SJSA1 (cell line): ENCODE results near the gene NADK2. TPM values are rescaled to one million over a fixed set of nuclear protein-coding genes. Genes with fewer than 3 reads are reported as not detected.

Experiments used
- DNase-seq, 2 experiments: peaks; one replicate each; pipeline ENCODE4 v3.0.0-alpha.2; 2015 to 2020; ENCODE audit warnings: low spot score in 2 of 2, low read depth in 1 of 2
- H3K27ac ChIP-seq: fragments of 250-450 bp; sonication (Bioruptor Pico); 2 replicates; pipeline ENCODE4 v1.5.1; 2020; ENCODE audit warnings: mild to moderate bottlenecking, moderate library complexity
- H3K27me3 ChIP-seq: fragments of 250-450 bp; sonication (Bioruptor Pico); replicated peaks from 2 replicates; pipeline ENCODE4 v1.5.1; 2020; ENCODE audit warnings: mild to moderate bottlenecking, moderate library complexity
- H3K36me3 ChIP-seq: fragments of 250-450 bp; sonication (Bioruptor Pico); 2 replicates; pipeline ENCODE4 v1.5.1; 2020; ENCODE audit warnings: mild to moderate bottlenecking
- H3K4me1 ChIP-seq: fragments of 250-450 bp; sonication (Bioruptor Pico); replicated peaks from 2 replicates; pipeline ENCODE4 v1.6.1; 2021; ENCODE audit warnings: mild to moderate bottlenecking
- H3K4me3 ChIP-seq: fragments of 250-450 bp; sonication (Bioruptor Pico); 2 replicates; pipeline ENCODE4 v1.5.1; 2020; ENCODE audit warnings: mild to moderate bottlenecking
- H3K9me3 ChIP-seq: fragments of 250-450 bp; sonication (Bioruptor Pico); replicated peaks from 2 replicates; pipeline ENCODE4 v1.5.1; 2020; ENCODE audit warnings: mild to moderate bottlenecking
- total RNA-seq: library from RNA; depleted of rRNA; stranded (reverse); fragments of >200 nt; shearing (Covaris generic); gene quantifications from 2 replicates; pipeline ENCODE4 v1.2.3, GENCODE V29; 2014

Gene NADK2
- total RNA-seq, 1 experiment from 2014 or later = 22.2 TPM

- Histone ChIP-seq H3K36me3 (0 out of 2 replicates have a peak, but pooled peaks cover 4% of the 10 kb centered on the region), H3K4me3 (no peak overlapping the region), H3K27me3 (no peaks in the 10 kb centered on the region), H3K4me1 (peaks cover 26% of the 10 kb centered on the region), H3K9me3 (peaks cover 9% of the 10 kb centered on the region; the same call in 1 of the 2 replicates), H3K27ac (no peak overlapping the region)
- DNase-seq = no peak
Measured at GRCh38 chr5:36239370-36240293, 2.1 kb downstream of the NADK2 start.

DNA sequence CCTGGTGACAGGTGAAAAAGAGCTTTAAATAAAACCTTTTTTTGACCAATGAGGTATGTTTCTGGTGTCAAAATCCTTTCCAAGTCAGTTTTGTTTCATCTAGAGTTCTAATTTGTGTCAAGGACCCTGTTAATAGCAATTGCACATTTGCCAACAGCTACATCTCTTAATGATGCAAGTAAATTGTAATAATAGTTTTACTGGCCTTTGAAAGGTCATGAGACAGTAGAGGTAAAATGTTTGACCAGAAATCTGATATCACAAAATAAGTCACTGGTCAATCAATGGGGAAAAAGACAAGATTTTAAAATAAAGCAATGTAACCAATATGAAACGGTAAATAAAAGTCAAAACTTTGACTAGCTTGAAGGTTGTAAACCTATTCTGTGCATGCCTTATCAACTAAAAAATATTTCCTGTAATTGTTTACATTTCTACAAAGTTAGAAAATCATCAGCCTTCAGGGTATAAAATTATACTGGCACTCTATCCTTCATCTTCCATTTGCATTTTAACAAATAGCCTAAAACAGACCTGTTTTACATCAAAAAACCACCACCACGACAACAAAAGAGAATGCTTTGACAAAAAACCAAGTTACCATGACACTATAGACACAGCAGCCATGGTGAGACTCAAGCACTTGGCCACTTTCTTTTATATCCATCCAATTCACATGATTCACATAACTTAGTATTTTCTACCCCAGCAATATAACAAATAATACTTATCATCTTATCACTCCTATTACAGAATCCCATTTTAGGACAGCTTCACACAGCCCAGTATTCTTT, 3.0 kb downstream of the NADK2 start:
- Histone ChIP-seq H3K27me3 (no peaks in the 10 kb centered on the region), H3K36me3 (0 out of 2 replicates have a peak, but pooled peaks cover 4% of the 10 kb centered on the region), H3K4me3 (no peak overlapping the region), H3K27ac (no peak overlapping the region), H3K4me1 (peaks cover 26% of the 10 kb centered on the region), H3K9me3 (peaks cover 9% of the 10 kb centered on the region; the same call in 1 of the 2 replicates)
- no peak for DNase-seq

- H3K27me3 ChIP-seq = no peaks in the 10 kb centered on the region
- H3K4me3 ChIP-seq = no peak overlapping the region
- peaks cover 24% of the 10 kb centered on the region for H3K4me1 ChIP-seq
- peaks cover 7% of the 10 kb centered on the region; the same call in 1 of the 2 replicates for H3K9me3 ChIP-seq
- DNase-seq = no peak
- 0 out of 2 replicates have a peak, but pooled peaks cover 4% of the 10 kb centered on the region for H3K36me3 ChIP-seq
- H3K27ac ChIP-seq = no peak overlapping the region
Measured at GRCh38 chr5:36237751-36238150, 4.0 kb downstream of the NADK2 start.

DNA sequence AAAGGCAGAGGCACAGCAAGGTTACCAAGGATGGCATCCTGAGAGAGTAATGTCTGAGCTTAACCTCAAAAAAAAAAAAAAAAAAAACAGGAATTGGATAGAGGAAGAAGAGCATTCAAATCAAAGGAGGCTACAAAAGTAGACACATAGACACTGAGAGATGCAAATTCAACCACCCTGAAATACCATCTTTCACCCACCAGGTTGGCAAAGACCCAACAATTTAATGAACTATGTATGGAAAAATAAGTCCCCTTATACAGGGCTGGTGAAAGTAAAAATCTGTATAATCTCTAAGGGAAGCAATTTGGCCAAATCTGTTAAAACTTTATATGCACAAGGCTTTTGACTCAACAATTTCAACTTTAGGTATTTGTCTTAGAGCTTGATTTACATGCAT, 4.9 kb downstream of the NADK2 start:
- Histone ChIP-seq H3K9me3 (peaks cover 4% of the 10 kb centered on the region; the same call in 1 of the 2 replicates), H3K27me3 (no peaks in the 10 kb centered on the region), H3K36me3 (0 out of 2 replicates have a peak, but pooled peaks cover 4% of the 10 kb centered on the region), H3K27ac (no peak overlapping the region), H3K4me3 (no peak overlapping the region), H3K4me1 (peaks cover 17% of the 10 kb centered on the region)
- no peak for DNase-seq

- DNase-seq = no peak
- no peak overlapping the region for H3K27ac ChIP-seq
- H3K4me1 ChIP-seq = no peaks in the 10 kb centered on the region
- no peaks in the 10 kb centered on the region for H3K9me3 ChIP-seq
- H3K4me3 ChIP-seq = no peak overlapping the region
- no peaks in the 10 kb centered on the region for H3K27me3 ChIP-seq
- H3K36me3 ChIP-seq = no peaks in the 10 kb centered on the region
Measured at GRCh38 chr5:36232533-36232932, 9.2 kb downstream of the NADK2 start.

- Histone ChIP-seq H3K36me3 (no peaks in the 10 kb centered on the region), H3K4me3 (no peak overlapping the region), H3K9me3 (no peaks in the 10 kb centered on the region), H3K27ac (no peak overlapping the region), H3K27me3 (no peaks in the 10 kb centered on the region), H3K4me1 (no peaks in the 10 kb centered on the region)
- DNase-seq = no peak
Measured at GRCh38 chr5:36230151-36230790, 11.5 kb downstream of the NADK2 start.

- Histone ChIP-seq H3K36me3 (no peaks in the 10 kb centered on the region), H3K9me3 (no peaks in the 10 kb centered on the region), H3K4me3 (no peak overlapping the region), H3K27ac (no peak overlapping the region), H3K4me1 (no peaks in the 10 kb centered on the region), H3K27me3 (no peaks in the 10 kb centered on the region)
- DNase-seq = no peak
Measured at GRCh38 chr5:36228505-36228904, 13.2 kb downstream of the NADK2 start.

DNA sequence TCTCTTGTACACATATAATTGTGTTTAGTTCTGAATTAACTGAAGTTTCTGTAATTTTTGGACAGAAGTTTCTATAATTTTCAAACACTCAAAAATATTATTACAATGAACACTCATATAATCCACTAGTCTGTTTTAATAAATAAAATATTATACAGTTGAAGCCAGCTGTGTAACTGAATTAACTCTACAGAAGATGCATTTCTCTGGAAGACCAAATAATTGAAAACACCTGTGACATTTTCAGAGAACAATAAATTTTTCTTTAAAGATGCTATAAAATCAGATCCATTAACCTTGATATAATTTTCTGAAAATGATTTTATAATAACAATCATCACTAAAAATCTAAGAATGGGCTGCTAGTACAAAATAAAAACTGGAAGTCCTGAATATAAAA, 14.7 kb downstream of the NADK2 start:
- Histone ChIP-seq H3K4me1 (no peaks in the 10 kb centered on the region), H3K27me3 (no peaks in the 10 kb centered on the region), H3K4me3 (no peak overlapping the region), H3K9me3 (no peaks in the 10 kb centered on the region), H3K27ac (no peak overlapping the region), H3K36me3 (no peaks in the 10 kb centered on the region)
- DNase-seq = no peak

DNA sequence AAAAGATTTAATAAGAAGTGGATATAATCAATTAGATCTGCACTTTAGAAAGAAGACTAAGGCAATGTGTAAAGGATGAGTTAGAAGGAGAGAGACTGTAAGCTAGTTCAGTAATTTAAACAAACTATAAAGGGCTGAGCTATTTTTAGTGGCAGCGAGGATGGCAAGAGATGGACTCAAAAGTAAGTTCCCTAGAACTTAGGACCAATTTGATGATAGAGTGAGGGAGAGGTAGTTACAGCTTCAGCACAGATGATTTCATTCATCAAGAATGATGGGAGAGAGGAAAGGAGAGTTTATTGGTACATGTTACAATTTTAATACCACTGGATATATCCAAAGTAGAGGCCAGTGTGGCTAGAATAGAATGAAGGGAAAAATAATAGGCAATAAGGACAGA, 19.1 kb downstream of the NADK2 start:
- Histone ChIP-seq H3K9me3 (no peaks in the 10 kb centered on the region), H3K36me3 (no peaks in the 10 kb centered on the region), H3K4me3 (no peak overlapping the region), H3K4me1 (no peaks in the 10 kb centered on the region), H3K27me3 (no peaks in the 10 kb centered on the region), H3K27ac (no peak overlapping the region)
- no peak for DNase-seq

- Histone ChIP-seq H3K4me3 (no peak overlapping the region), H3K36me3 (peaks cover 3% of the 10 kb centered on the region)
Measured at GRCh38 chr5:36217988-36218387, 23.7 kb downstream of the NADK2 start.

DNA sequence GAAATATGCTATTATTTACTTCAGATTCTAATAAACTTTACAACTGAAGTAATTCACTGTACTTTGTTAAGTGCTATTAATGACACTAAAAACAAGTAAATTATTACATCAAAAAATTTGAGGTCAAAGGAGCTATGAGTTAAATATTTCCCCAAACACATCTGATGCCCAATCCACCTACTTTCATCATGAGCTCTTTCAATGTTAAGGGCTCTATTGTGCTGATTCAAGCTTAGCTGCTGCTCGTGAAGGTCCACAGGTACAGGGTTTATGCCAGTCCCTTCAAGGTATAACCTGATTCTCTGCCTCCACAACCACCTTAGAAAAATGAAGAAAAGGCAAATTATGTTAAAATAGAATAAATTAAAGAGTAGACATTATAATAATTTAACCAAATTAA, 24.2 kb downstream of the NADK2 start:
- no peak for DNase-seq
- Histone ChIP-seq H3K4me1 (peaks cover 10% of the 10 kb centered on the region), H3K27ac (no peak overlapping the region), H3K4me3 (no peak overlapping the region), H3K27me3 (no peaks in the 10 kb centered on the region), H3K36me3 (peaks cover 6% of the 10 kb centered on the region), H3K9me3 (no peaks in the 10 kb centered on the region)

More at GRCh38 chr5:36217988-36218387, 23.7 kb downstream of the NADK2 start:
- Histone ChIP-seq H3K27ac (no peak overlapping the region), H3K9me3 (no peaks in the 10 kb centered on the region), H3K4me1 (peaks cover 10% of the 10 kb centered on the region), H3K27me3 (no peaks in the 10 kb centered on the region)
- DNase-seq = no peak

- H3K27ac ChIP-seq = no peak overlapping the region
- peaks cover 6% of the 10 kb centered on the region for H3K36me3 ChIP-seq
- peak in 1 of 2 experiments; percentile 9 for DNase-seq
- H3K4me3 ChIP-seq = no peak overlapping the region
- H3K4me1 ChIP-seq = peaks cover 10% of the 10 kb centered on the region
- no peaks in the 10 kb centered on the region for H3K9me3 ChIP-seq
- no peaks in the 10 kb centered on the region for H3K27me3 ChIP-seq
Measured at GRCh38 chr5:36215910-36216309, 25.8 kb downstream of the NADK2 start.

GRCh38 chr5:36214436-36214835, 27.3 kb downstream of the NADK2 start:
- Histone ChIP-seq H3K27ac (no peak overlapping the region), H3K36me3 (peaks cover 6% of the 10 kb centered on the region), H3K4me1 (peaks cover 10% of the 10 kb centered on the region), H3K27me3 (no peaks in the 10 kb centered on the region), H3K9me3 (no peaks in the 10 kb centered on the region), H3K4me3 (no peak overlapping the region)
- no peak for DNase-seq
